T-helper 2 cell treated with Interferon-gamma antibody and Interleukin-4, amounts not matched to agents 100 ng/mL and 5 ng/mL, for 36 hours (primary cell): ENCODE data around the gene CLCA2. TPM values are rescaled to one million over a fixed set of nuclear protein-coding genes. Genes with fewer than 3 reads are reported as not detected.

Source experiments
- intact Hi-C: fragments of 100-400 bp; cut with micrococcal nuclease; formaldehyde crosslinking; loops from one replicate; pipeline ENCODE4 v1.15.1; 2023
- total RNA-seq: library from RNA; stranded (reverse); gene quantifications from 2 replicates; pipeline ENCODE4 v1.2.3, GENCODE V29; 2022

The CLCA2 gene
- total RNA-seq, 1 donor from 2014 or later = not detected

GRCh38 chr1:86471291-86471690 lies 47.3 kb downstream of the CLCA2 start:
- intact Hi-C loops = no loop called here

GRCh38 chr1:86472152-86472551 lies 48.2 kb downstream of the CLCA2 start:
- intact Hi-C loops = no loop called here

- intact Hi-C loops = no loop called here
These were observed 48.8 kb downstream of the CLCA2 start for GRCh38 chr1:86472767-86473166.

- intact Hi-C loops = no loop called here
These were observed 53.3 kb downstream of the CLCA2 start for GRCh38 chr1:86477256-86477655.

- intact Hi-C loops = no loop called here
These were observed 53.7 kb downstream of the CLCA2 start for GRCh38 chr1:86477682-86478081.

GRCh38 chr1:86478416-86479156 lies 54.6 kb downstream of the CLCA2 start:
- intact Hi-C loops = no loop called here

- intact Hi-C loops = no loop called here
These were observed 58.0 kb downstream of the CLCA2 start for GRCh38 chr1:86481966-86482365.

GRCh38 chr1:86487131-86487810 lies 63.3 kb downstream of the CLCA2 start:
- intact Hi-C loops = no loop called here

GRCh38 chr1:86487811-86488141 lies 63.8 kb downstream of the CLCA2 start:
- intact Hi-C loops = no loop called here

GRCh38 chr1:86489242-86489878 lies 65.4 kb downstream of the CLCA2 start:
- intact Hi-C loops = no loop called here

- intact Hi-C loops = no loop called here
These were observed 67.4 kb downstream of the CLCA2 start for GRCh38 chr1:86491171-86491950.

GRCh38 chr1:86498281-86498680 lies 74.3 kb downstream of the CLCA2 start:
- intact Hi-C loops = no loop called here

GRCh38 chr1:86499987-86500593 lies 76.1 kb downstream of the CLCA2 start:
- intact Hi-C loops = loop anchor here (2.0 to 10.0 kb wide), 4 partner anchors 103 to 585 kb away; partner anchors contain the start of genes ODF2L and SH3GLB1

GRCh38 chr1:86500714-86501113 lies 76.7 kb downstream of the CLCA2 start:
- intact Hi-C loops = loop anchor here (2.0 to 10.0 kb wide), 4 partner anchors 103 to 584 kb away; partner anchors contain the start of genes ODF2L and SH3GLB1

- intact Hi-C loops = loop anchor here (1.0 to 10.0 kb wide), 5 partner anchors 83 to 583 kb away; partner anchors contain the start of genes ODF2L and SH3GLB1
These were observed 78.2 kb downstream of the CLCA2 start for GRCh38 chr1:86502125-86502646.

GRCh38 chr1:86502721-86503405 lies 78.9 kb downstream of the CLCA2 start:
- intact Hi-C loops = loop anchor here (1.0 to 10.0 kb wide), 5 partner anchors 84 to 582 kb away; partner anchors contain the start of genes ODF2L and SH3GLB1

GRCh38 chr1:86503406-86504136 lies 79.6 kb downstream of the CLCA2 start:
- intact Hi-C loops = loop anchor here (5.0 to 10.0 kb wide), 3 partner anchors 106 to 581 kb away; partner anchors contain the start of genes ODF2L and SH3GLB1

GRCh38 chr1:86504137-86504479 lies 80.1 kb downstream of the CLCA2 start:
- intact Hi-C loops = loop anchor here (5.0 to 10.0 kb wide), 3 partner anchors 107 to 581 kb away; partner anchors contain the start of genes ODF2L and SH3GLB1
